Measurements from ENCODE around the gene MAS1. TPM values are rescaled to one million over a fixed set of nuclear protein-coding genes. Genes with fewer than 3 reads are reported as not detected.

The MAS1 gene
- total RNA-seq, 4 donors from 2014 or later = under 0.01 TPM; not detected in 3

- no peak for DNase-seq (ENCODE audit: low spot score)
Measured at GRCh38 chr6:159893064-159893463, 2.3 kb downstream of the MAS1 start.

GRCh38 chr6:159894991-159895390, 4.2 kb downstream of the MAS1 start:
- no peak for TF ChIP-seq CTCF (IDR thresholded peaks at IDR 0.05)
- DNase-seq (ENCODE audit: low spot score) = no peak
- ATAC-seq (ENCODE audit: low FRiP score) = no peak

More at GRCh38 chr6:159893064-159893463, 2.3 kb downstream of the MAS1 start:
- TF ChIP-seq CTCF (IDR thresholded peaks at IDR 0.05) = no peak
- no peak for ATAC-seq (ENCODE audit: low FRiP score)

- DNase-seq (ENCODE audit: low spot score) (no peak), ATAC-seq (ENCODE audit: low FRiP score) (no peak)
- no peak for TF ChIP-seq CTCF (IDR thresholded peaks at IDR 0.05)
Measured at GRCh38 chr6:159897603-159898002, 6.8 kb downstream of the MAS1 start.

- no peak for TF ChIP-seq CTCF (IDR thresholded peaks at IDR 0.05)
- DNase-seq (ENCODE audit: low spot score) = no peak
- ATAC-seq (ENCODE audit: low FRiP score) = no peak
Measured at GRCh38 chr6:159898519-159898918, 7.7 kb downstream of the MAS1 start.

GRCh38 chr6:159899994-159900745, 9.4 kb downstream of the MAS1 start:
- DNase-seq (ENCODE audit: low spot score) (no peak), ATAC-seq (ENCODE audit: low FRiP score) (no peak)
- TF ChIP-seq CTCF (IDR thresholded peaks at IDR 0.05) = no peak

GRCh38 chr6:159902620-159903019, 11.8 kb downstream of the MAS1 start:
- no peak for DNase-seq (ENCODE audit: low spot score)
- ATAC-seq (ENCODE audit: low FRiP score) = no peak
- no peak for TF ChIP-seq CTCF (IDR thresholded peaks at IDR 0.05)

- TF ChIP-seq CTCF (IDR thresholded peaks at IDR 0.05) = no peak
- ATAC-seq (ENCODE audit: low FRiP score) (no peak), DNase-seq (ENCODE audit: low spot score) (no peak)
Measured at GRCh38 chr6:159904497-159904911, 13.7 kb downstream of the MAS1 start.

All from omental fat pad (tissue), 4 donors.